HL-60 (cell line): Measurements from ENCODE around the gene SHROOM3.
A peak's percentile ranks its signal among the peaks of the same experiment; 100 is the strongest.

Experiments used
- DNase-seq, 2 experiments: peaks; one replicate each; pipeline ENCODE4 v3.0.0-alpha.2; 2010 to 2020; ENCODE audit warnings: low read depth in 1 of 2, low spot score in 1 of 2
- H3K27ac ChIP-seq: fragments of 250-450 bp; sonication (Bioruptor Pico); replicated peaks from 2 replicates; pipeline ENCODE4 v1.5.1; 2020; ENCODE audit warnings: mild to moderate bottlenecking, moderate library complexity
- H3K27me3 ChIP-seq: fragments of 250-450 bp; sonication (Bioruptor Pico); 2 replicates; pipeline ENCODE4 v1.5.1; 2021; ENCODE audit warnings: mild to moderate bottlenecking, moderate library complexity; ENCODE audit not compliant: insufficient read depth, poor library complexity, severe bottlenecking
- H3K4me3 ChIP-seq: replicated peaks from 2 replicates; pipeline ENCODE4 v1.5.1; 2011; ENCODE audit warnings: mild to moderate bottlenecking, control low read depth, low read length; ENCODE audit not compliant: insufficient read depth
- CTCF ChIP-seq: IDR thresholded peaks from one replicate; pipeline ENCODE4 v1.5.1; 2011; ENCODE audit warnings: low read length, control low read depth, inconsistent platforms; ENCODE audit not compliant: insufficient read depth
- GABPA ChIP-seq: IDR thresholded peaks from 2 replicates; pipeline ENCODE4 v1.6.1; 2012; ENCODE audit warnings: low read depth
- POLR2AphosphoS5 ChIP-seq: IDR thresholded peaks from 2 replicates; pipeline ENCODE4 v1.6.1; 2012; ENCODE audit warnings: low read depth
- REST ChIP-seq: IDR thresholded peaks from 2 replicates; pipeline ENCODE4 v1.6.1; 2012; ENCODE audit warnings: low read depth; ENCODE audit not compliant: insufficient replicate concordance
- SPI1 ChIP-seq: IDR thresholded peaks from 2 replicates; pipeline ENCODE4 v1.6.1; 2012; ENCODE audit warnings: low read depth, mild to moderate bottlenecking, borderline replicate concordance

The SHROOM3 gene

GRCh38 chr4:76747563-76747962, 312.5 kb downstream of the SHROOM3 start:
- peaks cover 8% of the 10 kb centered on the region for H3K27me3 ChIP-seq
- TF ChIP-seq REST, result no peak
- no peak for TF ChIP-seq POLR2AphosphoS5
- no peak for TF ChIP-seq SPI1
- no peak for TF ChIP-seq GABPA
- no peak for TF ChIP-seq CTCF
- no peak overlapping the region for H3K27ac ChIP-seq
- DNase-seq, result no peak
- H3K4me3 ChIP-seq, result no peak overlapping the region

GRCh38 chr4:76748649-76749048, 313.6 kb downstream of the SHROOM3 start:
- DNase-seq, result peak in 1 of 2 experiments; percentile 41
- TF ChIP-seq REST, result no peak
- TF ChIP-seq SPI1, result no peak
- no peak for TF ChIP-seq GABPA
- no peak for TF ChIP-seq POLR2AphosphoS5
- no peak for TF ChIP-seq CTCF
- no peak overlapping the region for H3K27ac ChIP-seq
- no peak overlapping the region for H3K4me3 ChIP-seq
- H3K27me3 ChIP-seq, result peaks cover 7% of the 10 kb centered on the region

GRCh38 chr4:76749355-76749754, 314.3 kb downstream of the SHROOM3 start:
- Histone ChIP-seq H3K27me3 (peaks cover 4% of the 10 kb centered on the region), H3K27ac (no peak overlapping the region), H3K4me3 (no peak overlapping the region)
- DNase-seq, result no peak
- TF ChIP-seq CTCF (no peak), POLR2AphosphoS5 (no peak)

- Histone ChIP-seq H3K27ac (no peak overlapping the region), H3K27me3 (peaks cover 4% of the 10 kb centered on the region)
- no peak for DNase-seq
These were observed 315.7 kb downstream of the SHROOM3 start for GRCh38 chr4:76750716-76751115.

More at GRCh38 chr4:76750716-76751115, 315.7 kb downstream of the SHROOM3 start:
- no peak overlapping the region for H3K4me3 ChIP-seq
- TF ChIP-seq CTCF, result no peak
- no peak for TF ChIP-seq SPI1
- no peak for TF ChIP-seq GABPA
- TF ChIP-seq REST, result no peak
- no peak for TF ChIP-seq POLR2AphosphoS5
